GM23338 (cell line): ENCODE results near the gene SCUBE2. TPM values are rescaled to one million over a fixed set of nuclear protein-coding genes. Genes with fewer than 3 reads are reported as not detected.

ENCODE experiments used
- ATAC-seq: fragments of 200-7000 bp; cut with Tn5 transposase; 3 replicates; pipeline ENCODE4 v1.9.1; 2020
- DNase-seq: peaks from one replicate; pipeline ENCODE4 v3.0.0-alpha.2; 2015; ENCODE audit warnings: low spot score
- H2AFZ ChIP-seq: fragments of 200-600 bp; sonication (generic); 2 replicates; pipeline ENCODE4 v1.8.0; 2016; ENCODE audit warnings: antibody characterized with exemption, mild to moderate bottlenecking, moderate library complexity
- H3F3A ChIP-seq: fragments of 200-600 bp; sonication (generic); replicated peaks from 2 replicates; pipeline ENCODE4 v1.8.0; 2017; ENCODE audit warnings: antibody characterized with exemption, mixed run types, low read depth
- H3K27ac ChIP-seq: fragments of 200-600 bp; sonication (generic); 2 replicates; pipeline ENCODE4 v1.6.1; 2016; ENCODE audit warnings: low read depth
- H3K27me3 ChIP-seq: fragments of 200-600 bp; sonication (generic); 2 replicates; pipeline ENCODE4 v1.8.0; 2016; ENCODE audit warnings: mild to moderate bottlenecking, mixed run types, moderate library complexity; ENCODE audit not compliant: insufficient read depth
- H3K36me3 ChIP-seq: fragments of 200-600 bp; sonication (generic); 2 replicates; pipeline ENCODE4 v1.8.0; 2016; ENCODE audit warnings: mild to moderate bottlenecking; ENCODE audit not compliant: insufficient read depth
- H3K4me1 ChIP-seq: fragments of 200-600 bp; sonication (generic); 2 replicates; pipeline ENCODE4 v1.8.0; 2016; ENCODE audit warnings: mild to moderate bottlenecking, moderate library complexity; ENCODE audit not compliant: insufficient read depth
- H3K4me2 ChIP-seq: fragments of 200-600 bp; sonication (generic); 2 replicates; pipeline ENCODE4 v1.7.1; 2017; ENCODE audit warnings: mixed run types
- H3K4me3 ChIP-seq: fragments of 200-600 bp; sonication (generic); 2 replicates; pipeline ENCODE4 v1.6.1; 2016; ENCODE audit warnings: mixed run types
- H3K79me2 ChIP-seq: fragments of 200-600 bp; sonication (generic); replicated peaks from 2 replicates; pipeline ENCODE4 v1.8.0; 2017; ENCODE audit warnings: mild to moderate bottlenecking; ENCODE audit not compliant: insufficient read depth
- H3K9me2 ChIP-seq: fragments of 200-600 bp; sonication (generic); 2 replicates; pipeline ENCODE4 v1.8.0; 2017; ENCODE audit not compliant: insufficient read depth
- H4K20me1 ChIP-seq: fragments of 200-600 bp; sonication (generic); replicated peaks from 2 replicates; pipeline ENCODE4 v1.8.0; 2017; ENCODE audit warnings: mild to moderate bottlenecking; ENCODE audit not compliant: insufficient read depth
- H3K27ac Mint-ChIP-seq: 2 replicates; pipeline ENCODE4 v1.8.0; 2020; ENCODE audit warnings: inconsistent platforms, mild to moderate bottlenecking, moderate library complexity, mixed read lengths
- H3K27me3 Mint-ChIP-seq: 3 replicates; pipeline ENCODE4 v1.8.0; 2022; ENCODE audit warnings: low read depth, mild to moderate bottlenecking, moderate library complexity, mixed read lengths, inconsistent platforms; ENCODE audit not compliant: insufficient read depth, poor library complexity
- H3K36me3 Mint-ChIP-seq: 3 replicates; pipeline ENCODE4 v1.8.0; 2021; ENCODE audit warnings: low read depth, mild to moderate bottlenecking, inconsistent platforms, moderate library complexity, mixed read lengths
- H3K4me1 Mint-ChIP-seq: 3 replicates; pipeline ENCODE4 v1.8.0; 2020; ENCODE audit warnings: mild to moderate bottlenecking, inconsistent platforms, mixed read lengths
- H3K4me3 Mint-ChIP-seq: 3 replicates; pipeline ENCODE4 v1.8.0; 2021; ENCODE audit warnings: moderate library complexity, mild to moderate bottlenecking, inconsistent platforms, mixed read lengths
- H3K9me3 Mint-ChIP-seq: 3 replicates; pipeline ENCODE4 v1.8.0; 2020; ENCODE audit warnings: moderate library complexity, mild to moderate bottlenecking, inconsistent platforms, mixed read lengths
- CTCF ChIP-seq, 2 experiments: fragments of 200-600 bp in 1 of 2; sonication (generic) in 1 of 2; conservative IDR thresholded peaks; 2 replicates each; pipeline versions ENCODE4 v1.5.1 to v1.6.1; 2016 to 2017; ENCODE audit warnings: antibody characterized with exemption in 2 of 2, low read depth in 2 of 2, mild to moderate bottlenecking in 2 of 2, moderate library complexity in 1 of 2
- ETS1 ChIP-seq: IDR thresholded peaks from 2 replicates; pipeline ENCODE4 v1.6.1; 2016; ENCODE audit warnings: antibody characterized with exemption
- EZH2phosphoT487 ChIP-seq: fragments of 200-600 bp; sonication (generic); IDR thresholded peaks from one replicate; pipeline ENCODE4 v1.8.1; 2018; ENCODE audit warnings: antibody characterized with exemption; ENCODE audit not compliant: unreplicated experiment
- NANOG ChIP-seq: IDR thresholded peaks from 2 replicates; pipeline ENCODE4 v1.6.1; 2016; ENCODE audit warnings: antibody characterized with exemption, borderline replicate concordance
- POLR2AphosphoS5 ChIP-seq: IDR thresholded peaks from 2 replicates; pipeline ENCODE4 v1.6.1; 2016; ENCODE audit warnings: antibody characterized with exemption, low read depth
- STAT1 ChIP-seq: IDR thresholded peaks from one replicate; pipeline ENCODE4 v1.6.1; 2016; ENCODE audit warnings: antibody characterized with exemption; ENCODE audit not compliant: unreplicated experiment
- ZNF462 ChIP-seq: fragments of 250-450 bp; sonication (Bioruptor Pico); IDR thresholded peaks from 2 replicates; pipeline ENCODE4 v1.5.0; 2020; ENCODE audit warnings: mild to moderate bottlenecking, moderate library complexity
- polyA plus RNA-seq: library from polyadenylated mRNA; unstranded; fragments of >200 nt; fragmentation: Nextera tagmentation; extraction: Ambion mirVana; gene quantifications from 2 replicates; pipeline ENCODE4 v1.2.1, GENCODE V29; 2016
- total RNA-seq: library from RNA; depleted of rRNA; stranded (reverse); fragments of >200 nt; shearing (Covaris generic); gene quantifications from 2 replicates; pipeline ENCODE4 v1.2.3, GENCODE V29; 2014

SCUBE2 gene
- total and polyA plus RNA-seq, 2 experiments from 2014 or later = 0.47 to 0.63 TPM

GRCh38 chr11:9073466-9074225 lies 17.8 kb downstream of the SCUBE2 start (continued):
- TF ChIP-seq ZNF462 (CRISPR knock-in tag) (no peak), POLR2AphosphoS5 (no peak), CTCF (conservative IDR thresholded peaks at IDR 0.05; ENCODE audit: low read depth in 2 of 2) (no peak), EZH2phosphoT487 (no peak), STAT1 (no peak), NANOG (no peak)

GRCh38 chr11:9072626-9073176 lies 18.7 kb downstream of the SCUBE2 start:
- no peak overlapping the region for H3K4me3 Mint-ChIP-seq
- H3K36me3 Mint-ChIP-seq = no peaks in the 10 kb centered on the region
- no peak overlapping the region for H3K4me2 ChIP-seq
- peaks cover 15% of the 10 kb centered on the region; the same call in 2 of the 3 replicates for H3K4me1 Mint-ChIP-seq
- H2AFZ ChIP-seq = peak overlapping the region; percentile 38; the same call in 1 of the 2 replicates
- H3K27ac ChIP-seq = no peak overlapping the region
- H3F3A ChIP-seq = no peaks in the 10 kb centered on the region
- H3K9me3 Mint-ChIP-seq = no peaks in the 10 kb centered on the region; the same call in 2 of the 3 replicates
- H3K4me3 ChIP-seq = no peak overlapping the region
- H3K79me2 ChIP-seq = no peaks in the 10 kb centered on the region
- H3K27me3 ChIP-seq = no peaks in the 10 kb centered on the region
- H3K27ac Mint-ChIP-seq = no peak overlapping the region
- no peaks in the 10 kb centered on the region for H4K20me1 ChIP-seq
- no peaks in the 10 kb centered on the region; the same call in 1 of the 2 replicates for H3K4me1 ChIP-seq
- no peak for ATAC-seq
- no peaks in the 10 kb centered on the region for H3K36me3 ChIP-seq
- H3K9me2 ChIP-seq = no peaks in the 10 kb centered on the region
- DNase-seq = no peak
- peaks cover 6% of the 10 kb centered on the region for H3K27me3 Mint-ChIP-seq
- TF ChIP-seq ETS1 (no peak), NANOG (no peak), EZH2phosphoT487 (no peak)
